Activated naive CD8-positive, alpha-beta T cell treated with anti-CD3 and anti-CD28 coated beads, Interleukin-2, amount 10 ng/mL, durations not matched to agents 7 days and 5 days (primary cell): ENCODE results near the gene DHRS12. TPM values are rescaled to one million over a fixed set of nuclear protein-coding genes. Genes with fewer than 3 reads are reported as not detected.

ENCODE experiments used
- ATAC-seq: fragments of 150-1000 bp; cut with Tn5 transposase; one replicate; pipeline ENCODE4 v1.10.0; 2021; ENCODE audit warnings: low read depth, moderate library complexity
- POLR2A ChIA-PET: fragments of 350-600 bp; sonication (Branson Sonifier 250); formaldehyde crosslinking; loops from one replicate; lab custom pipeline; 2021; ENCODE audit warnings: antibody characterized with exemption; lab: Charles Lee
- DNase-seq: peaks from one replicate; pipeline ENCODE4 v3.0.0; 2021
- H3K27ac Mint-ChIP-seq: one replicate; pipeline ENCODE4 v1.8.0; 2022; ENCODE audit warnings: mild to moderate bottlenecking, mixed read lengths
- H3K27me3 Mint-ChIP-seq: one replicate; pipeline ENCODE4 v1.8.0; 2022; ENCODE audit warnings: mild to moderate bottlenecking, moderate library complexity, mixed read lengths
- H3K36me3 Mint-ChIP-seq: one replicate; pipeline ENCODE4 v1.8.0; 2021; ENCODE audit warnings: mild to moderate bottlenecking, mixed read lengths
- H3K4me1 Mint-ChIP-seq: one replicate; pipeline ENCODE4 v1.8.0; 2021; ENCODE audit warnings: mixed read lengths
- H3K4me3 Mint-ChIP-seq: one replicate; pipeline ENCODE4 v1.8.0; 2022; ENCODE audit warnings: mild to moderate bottlenecking, moderate library complexity, mixed read lengths
- H3K9me3 Mint-ChIP-seq: one replicate; pipeline ENCODE4 v1.8.0; 2021; ENCODE audit warnings: mixed read lengths
- total RNA-seq, 2 experiments: library from RNA; stranded (reverse); gene quantifications; one replicate each; pipeline ENCODE4 v1.2.3, GENCODE V29; 2021

The DHRS12 gene
- total RNA-seq, 2 experiments from 2014 or later: 12.6 to 13.1 TPM

DNA sequence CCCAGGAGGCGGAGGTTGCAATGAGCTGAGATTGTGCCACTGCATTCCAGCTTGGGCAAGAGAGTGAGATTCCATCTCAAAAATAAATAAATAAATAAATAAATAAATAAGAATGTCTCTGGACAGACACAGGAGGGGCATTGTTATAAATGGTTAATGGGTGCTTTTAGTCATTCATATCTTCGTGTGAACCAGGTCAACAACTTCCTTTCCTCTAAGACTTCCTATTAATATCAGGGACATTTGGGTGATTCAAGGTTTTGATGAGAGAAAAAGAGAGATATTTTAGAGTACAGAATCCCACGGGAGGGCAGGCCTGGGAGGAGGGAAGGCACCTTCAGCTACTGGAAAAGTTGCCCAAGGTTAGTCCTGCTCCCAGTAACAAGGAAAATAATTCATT is 23.9 kb downstream of the DHRS12 start:
- Mint-ChIP-seq H3K4me3 (no peak overlapping the region), H3K27ac (peak overlapping the region; percentile 36), H3K27me3 (no peaks in the 10 kb centered on the region), H3K9me3 (no peaks in the 10 kb centered on the region), H3K4me1 (peaks cover 2% of the 10 kb centered on the region), H3K36me3 (no peaks in the 10 kb centered on the region)
- POLR2A ChIA-PET: no interaction called here
- ATAC-seq (no peak), DNase-seq (no peak)

DNA sequence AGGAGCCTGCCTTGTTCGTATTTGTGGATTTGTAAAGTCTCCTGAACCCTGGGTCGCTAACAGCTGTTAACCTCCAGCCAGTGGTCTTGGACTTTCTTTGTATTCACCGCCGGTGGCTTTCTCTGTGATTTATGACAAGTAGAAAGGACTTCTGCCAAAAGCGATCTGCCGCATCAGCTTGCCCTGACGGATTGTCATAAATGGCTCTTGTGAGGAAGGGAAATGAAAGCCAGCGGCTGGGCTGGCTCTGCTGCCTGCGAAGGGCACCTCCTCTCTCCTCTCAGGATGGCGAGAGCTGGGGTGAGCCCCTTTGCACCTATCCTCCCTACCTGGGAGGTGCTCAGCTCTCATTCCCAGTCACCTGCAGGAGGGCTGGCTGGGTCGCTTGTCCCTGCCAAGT is 25.6 kb downstream of the DHRS12 start:
- POLR2A ChIA-PET: no interaction called here
- H3K27ac Mint-ChIP-seq: no peak overlapping the region
- no peak for DNase-seq

DNA sequence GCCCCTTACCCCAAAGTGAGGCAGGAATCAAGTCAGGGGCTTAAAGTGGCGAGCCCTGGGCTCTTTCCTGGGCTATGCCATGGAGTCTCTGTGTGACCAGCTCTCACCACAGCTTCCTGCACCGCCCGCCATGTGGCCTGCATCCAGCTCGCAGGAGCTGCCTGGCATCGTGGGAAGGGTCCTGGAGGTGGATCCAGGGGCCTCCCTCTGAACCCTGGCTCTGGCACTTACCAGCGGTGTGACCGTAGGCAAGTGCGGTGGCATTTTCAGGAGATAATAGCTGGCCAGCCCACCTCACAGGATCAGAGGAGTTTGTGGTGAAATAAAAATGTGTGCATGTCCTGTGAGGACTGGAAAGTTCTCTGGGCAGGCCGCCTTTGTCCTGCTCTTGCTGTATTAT is 26.0 kb downstream of the DHRS12 start:
- Mint-ChIP-seq H3K4me3 (no peak overlapping the region), H3K27ac (no peak overlapping the region), H3K9me3 (no peaks in the 10 kb centered on the region), H3K27me3 (no peaks in the 10 kb centered on the region), H3K36me3 (no peaks in the 10 kb centered on the region), H3K4me1 (peaks cover 2% of the 10 kb centered on the region)
- POLR2A ChIA-PET: no interaction called here
- DNase-seq (no peak), ATAC-seq (no peak)

More for the DNA sequence above, 25.6 kb downstream of the DHRS12 start:
- Mint-ChIP-seq H3K36me3 (no peaks in the 10 kb centered on the region), H3K9me3 (no peaks in the 10 kb centered on the region), H3K4me1 (peaks cover 2% of the 10 kb centered on the region), H3K4me3 (no peak overlapping the region), H3K27me3 (no peaks in the 10 kb centered on the region)
- ATAC-seq: no peak

DNA sequence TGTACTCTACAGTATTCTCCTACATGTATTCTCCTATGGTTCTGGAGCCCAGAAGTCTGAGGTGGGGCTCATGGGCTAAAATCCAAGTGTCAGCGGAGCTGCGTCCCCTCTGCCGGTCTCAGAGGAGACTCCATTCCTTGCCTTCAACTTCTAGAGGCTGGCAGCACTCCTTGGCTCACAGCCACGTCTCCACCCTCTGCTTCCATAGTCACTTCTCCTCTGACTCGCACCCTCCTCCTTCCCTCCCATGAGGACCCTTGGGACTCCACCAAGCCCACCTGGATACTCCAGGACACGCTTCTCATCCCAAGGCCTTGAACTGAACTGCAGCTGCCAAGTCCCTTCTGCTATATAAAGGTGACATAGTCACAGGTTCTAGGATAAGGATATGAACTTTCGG is 27.8 kb downstream of the DHRS12 start:
- no peak for ATAC-seq
- Mint-ChIP-seq H3K36me3 (no peaks in the 10 kb centered on the region), H3K4me1 (no peaks in the 10 kb centered on the region), H3K4me3 (no peak overlapping the region), H3K9me3 (no peaks in the 10 kb centered on the region), H3K27ac (no peak overlapping the region), H3K27me3 (no peaks in the 10 kb centered on the region)
- POLR2A ChIA-PET: no interaction called here
- DNase-seq: no peak

DNA sequence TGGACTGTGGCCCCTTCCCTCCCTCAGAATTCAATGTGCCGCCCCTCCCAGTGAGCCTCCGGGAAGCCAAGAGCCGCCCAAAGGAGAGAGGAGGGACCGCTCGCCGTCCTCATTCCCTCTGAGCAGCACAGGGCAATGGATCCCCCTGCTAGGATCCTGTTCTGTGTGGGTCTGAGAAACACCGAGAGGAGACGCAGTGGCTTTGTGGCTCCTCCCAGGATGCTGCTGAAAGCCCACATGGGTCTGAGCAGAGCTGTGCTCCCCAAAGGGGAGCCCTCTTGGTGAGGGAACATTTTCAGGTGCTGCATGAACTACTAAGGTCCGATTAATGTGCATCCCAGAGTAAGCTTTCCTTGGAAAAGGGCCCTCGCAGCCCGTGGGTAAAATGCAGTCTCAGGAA is 30.4 kb downstream of the DHRS12 start:
- ATAC-seq: no peak
- DNase-seq: no peak
- Mint-ChIP-seq H3K27ac (no peak overlapping the region), H3K4me3 (no peak overlapping the region), H3K36me3 (no peaks in the 10 kb centered on the region), H3K9me3 (no peaks in the 10 kb centered on the region), H3K27me3 (no peaks in the 10 kb centered on the region), H3K4me1 (no peaks in the 10 kb centered on the region)
- POLR2A ChIA-PET: no interaction called here

DNA sequence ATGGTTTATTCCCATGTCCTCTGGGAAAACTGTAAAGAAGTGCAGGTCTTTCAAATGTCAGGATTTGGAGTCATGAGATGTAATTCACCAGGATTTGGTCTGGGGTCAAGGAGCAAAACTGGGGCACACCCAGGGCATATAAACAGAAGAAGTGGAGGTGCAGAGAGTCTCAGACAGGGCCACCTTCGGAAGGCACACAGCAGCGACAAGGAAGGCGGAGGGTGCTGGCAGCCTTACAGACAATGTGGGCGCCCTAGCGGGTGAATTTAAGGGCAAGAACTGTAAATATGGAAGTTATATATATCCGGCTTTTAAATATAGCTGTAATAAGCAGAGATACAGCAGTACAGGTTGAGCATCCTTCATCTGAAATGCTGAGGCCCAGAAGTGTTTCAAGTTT is 31.2 kb downstream of the DHRS12 start:
- H3K27me3 Mint-ChIP-seq: no peaks in the 10 kb centered on the region
- H3K4me1 Mint-ChIP-seq: no peaks in the 10 kb centered on the region
- POLR2A ChIA-PET: no interaction called here
- H3K27ac Mint-ChIP-seq: no peak overlapping the region
- ATAC-seq (no peak), DNase-seq (no peak)
- H3K9me3 Mint-ChIP-seq: no peaks in the 10 kb centered on the region
- no peaks in the 10 kb centered on the region for H3K36me3 Mint-ChIP-seq
- no peak overlapping the region for H3K4me3 Mint-ChIP-seq

DNA sequence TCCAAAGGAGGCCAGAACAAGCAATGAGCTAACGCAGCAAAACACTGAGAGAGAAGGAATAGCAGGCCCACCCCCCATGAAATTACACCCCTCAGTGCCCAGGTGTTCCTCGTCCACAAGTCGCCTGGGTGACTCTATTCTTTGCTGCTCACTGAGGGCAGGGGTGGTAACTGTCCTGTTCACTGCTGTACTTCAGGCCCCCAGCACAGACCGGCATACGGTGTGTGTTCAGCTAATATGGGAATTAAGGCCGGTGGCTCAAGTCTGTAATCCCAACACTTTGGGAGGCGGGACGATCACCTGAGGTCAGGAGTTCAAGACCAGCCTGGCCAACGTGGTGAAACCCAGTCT is 31.9 kb downstream of the DHRS12 start:
- H3K4me3 Mint-ChIP-seq: no peak overlapping the region
- no peaks in the 10 kb centered on the region for H3K27me3 Mint-ChIP-seq
- no peak for DNase-seq
- H3K4me1 Mint-ChIP-seq: no peaks in the 10 kb centered on the region
- POLR2A ChIA-PET: no interaction called here
- no peak overlapping the region for H3K27ac Mint-ChIP-seq
- H3K9me3 Mint-ChIP-seq: no peaks in the 10 kb centered on the region
- H3K36me3 Mint-ChIP-seq: no peaks in the 10 kb centered on the region
- ATAC-seq: no peak

DNA sequence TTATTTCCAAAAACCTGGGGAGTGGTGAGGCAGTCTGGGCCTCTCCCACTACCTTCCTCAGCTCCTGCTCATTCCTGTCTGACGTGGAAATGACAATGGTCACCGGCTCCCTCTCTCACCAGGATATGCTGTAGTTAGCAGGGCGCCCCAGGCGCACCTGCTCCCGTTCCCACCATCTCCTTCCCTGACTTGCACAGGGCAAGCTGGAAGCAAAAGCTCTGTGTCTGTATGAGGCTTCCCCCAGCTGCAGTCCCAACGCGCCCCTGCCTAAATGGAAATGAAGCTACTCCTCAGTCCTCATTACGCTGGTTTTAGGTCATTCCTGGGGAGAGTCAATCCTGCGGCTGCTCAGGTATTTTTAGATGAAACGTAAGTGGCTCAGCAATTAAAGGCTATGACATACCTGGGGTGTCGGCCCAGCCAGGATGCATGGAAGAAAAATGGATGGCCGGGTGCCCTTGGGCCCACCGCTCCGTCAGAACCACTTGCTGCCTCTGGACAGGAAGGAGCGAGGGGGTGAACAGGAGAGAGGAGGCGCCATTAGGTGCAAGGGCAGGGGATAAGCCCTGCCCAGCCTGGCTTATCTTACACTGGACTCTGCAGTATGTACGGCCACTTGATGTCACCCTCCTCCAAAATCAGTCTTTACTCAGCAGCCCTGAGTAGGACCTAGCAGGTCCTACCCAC is 32.4 kb downstream of the DHRS12 start:
- ATAC-seq (no peak), DNase-seq (no peak)
- POLR2A ChIA-PET: no interaction called here
- Mint-ChIP-seq H3K9me3 (no peaks in the 10 kb centered on the region), H3K36me3 (no peaks in the 10 kb centered on the region), H3K4me3 (no peak overlapping the region), H3K27ac (no peak overlapping the region), H3K4me1 (no peaks in the 10 kb centered on the region), H3K27me3 (no peaks in the 10 kb centered on the region)

DNA sequence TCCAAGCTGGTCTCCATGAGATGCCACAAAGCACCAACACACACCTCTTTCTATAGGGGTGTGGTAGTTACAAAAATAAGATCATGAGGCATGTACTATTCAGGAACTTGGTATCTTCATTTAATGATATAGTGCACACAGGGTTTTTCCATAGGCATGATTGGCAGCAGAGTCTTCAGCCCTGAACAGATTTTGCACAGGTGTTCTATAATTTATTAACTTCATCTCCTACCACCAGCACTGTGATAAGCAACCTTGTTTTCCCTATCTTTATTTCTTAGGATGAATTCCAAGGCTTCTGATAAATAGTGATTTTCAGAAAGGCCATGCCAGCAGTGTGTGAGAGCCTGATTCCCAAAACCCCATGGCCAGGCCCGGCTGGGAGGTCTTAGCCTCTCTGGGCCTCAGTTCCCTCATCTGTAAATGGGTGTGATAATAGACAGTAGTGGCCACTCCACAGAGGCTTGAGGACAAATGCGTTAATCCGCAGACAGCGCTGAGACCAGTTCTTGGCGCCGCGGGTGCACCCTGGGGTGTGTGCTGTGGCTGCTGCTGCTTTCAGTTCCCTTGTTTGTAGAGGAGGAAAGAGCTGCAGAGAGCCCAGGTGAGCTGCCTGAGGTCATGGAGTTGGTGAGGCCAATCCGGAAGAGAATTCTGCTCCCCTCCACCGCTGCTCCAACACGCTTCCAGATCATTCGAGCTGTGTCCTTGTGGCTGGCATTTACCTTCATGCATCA is 33.1 kb downstream of the DHRS12 start:
- Mint-ChIP-seq H3K27me3 (no peaks in the 10 kb centered on the region), H3K4me3 (no peak overlapping the region), H3K36me3 (no peaks in the 10 kb centered on the region), H3K4me1 (no peaks in the 10 kb centered on the region), H3K27ac (no peak overlapping the region), H3K9me3 (no peaks in the 10 kb centered on the region)
- ATAC-seq: no peak
- POLR2A ChIA-PET: no interaction called here
- DNase-seq: no peak

DNA sequence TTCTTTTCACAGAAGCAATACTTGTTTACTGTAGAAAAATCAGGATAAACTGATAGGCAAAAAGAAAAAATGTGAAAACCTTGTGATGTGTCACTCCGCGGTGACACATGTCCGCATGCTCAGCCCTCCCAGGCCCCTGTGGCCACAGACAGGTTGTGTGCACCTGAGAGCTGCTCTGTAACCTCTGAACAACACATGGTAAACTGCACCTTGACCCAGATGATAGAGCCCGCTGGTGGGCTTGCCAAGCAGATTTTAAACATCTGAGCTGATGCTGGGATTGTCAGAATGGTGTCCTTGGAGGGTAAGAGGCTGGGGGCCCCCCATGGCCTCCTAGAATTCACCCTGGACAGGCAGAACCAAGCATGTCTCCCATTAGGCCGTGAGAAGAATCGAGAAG is 33.8 kb downstream of the DHRS12 start:
- ATAC-seq (no peak), DNase-seq (no peak)
- H3K9me3 Mint-ChIP-seq: no peaks in the 10 kb centered on the region
- no peak overlapping the region for H3K4me3 Mint-ChIP-seq
- POLR2A ChIA-PET: interaction anchor here (0.7 kb wide), 1 partner anchor 471 kb away, joined by 4 read pairs; no protein-coding TSS in a partner anchor
- peaks cover 4% of the 10 kb centered on the region for H3K4me1 Mint-ChIP-seq
- H3K27me3 Mint-ChIP-seq: no peaks in the 10 kb centered on the region
- H3K27ac Mint-ChIP-seq: no peak overlapping the region
- H3K36me3 Mint-ChIP-seq: no peaks in the 10 kb centered on the region

DNA sequence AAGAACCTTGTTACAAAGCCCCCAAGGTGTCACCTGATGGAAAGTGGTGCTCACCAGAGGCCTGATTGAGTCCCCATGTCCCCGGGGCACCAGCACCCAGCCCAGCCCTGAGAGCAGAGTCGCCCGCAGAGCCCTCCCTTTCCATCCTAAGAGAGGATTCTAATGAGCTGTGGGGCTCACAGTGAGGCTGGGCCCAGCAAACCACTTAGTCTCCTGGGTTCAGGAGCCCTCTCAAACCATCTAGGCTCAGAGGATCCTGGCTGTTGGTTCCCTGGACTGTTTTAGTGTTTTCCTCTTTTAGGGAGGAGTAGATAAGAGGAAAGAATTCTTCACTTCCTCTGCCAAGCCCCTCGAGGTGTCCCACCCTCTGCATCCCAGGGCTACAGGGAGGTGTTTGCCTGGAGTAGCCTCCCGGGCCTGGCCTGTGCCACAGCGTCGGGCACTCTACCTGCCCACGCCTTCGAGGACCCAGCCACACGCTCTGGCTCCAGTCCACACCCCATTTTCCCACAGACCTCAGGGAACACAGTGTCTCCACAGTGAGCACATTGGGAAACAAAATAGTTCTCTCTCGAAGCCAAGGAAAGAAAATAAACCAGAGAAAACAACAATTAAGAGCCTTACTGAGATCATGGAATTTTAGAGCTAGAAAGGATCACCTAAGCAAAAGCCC is 34.4 kb downstream of the DHRS12 start:
- DNase-seq (no peak), ATAC-seq (no peak)
- POLR2A ChIA-PET: interaction anchor here (0.7 to 1.0 kb wide), 2 partner anchors 317 to 470 kb away, joined by 3 to 4 read pairs; partner anchors contain the start of gene INTS6
- H3K9me3 Mint-ChIP-seq: no peaks in the 10 kb centered on the region
- H3K4me1 Mint-ChIP-seq: peaks cover 10% of the 10 kb centered on the region
- no peaks in the 10 kb centered on the region for H3K27me3 Mint-ChIP-seq
- no peak overlapping the region for H3K27ac Mint-ChIP-seq
- no peaks in the 10 kb centered on the region for H3K36me3 Mint-ChIP-seq
- no peak overlapping the region for H3K4me3 Mint-ChIP-seq

DNA sequence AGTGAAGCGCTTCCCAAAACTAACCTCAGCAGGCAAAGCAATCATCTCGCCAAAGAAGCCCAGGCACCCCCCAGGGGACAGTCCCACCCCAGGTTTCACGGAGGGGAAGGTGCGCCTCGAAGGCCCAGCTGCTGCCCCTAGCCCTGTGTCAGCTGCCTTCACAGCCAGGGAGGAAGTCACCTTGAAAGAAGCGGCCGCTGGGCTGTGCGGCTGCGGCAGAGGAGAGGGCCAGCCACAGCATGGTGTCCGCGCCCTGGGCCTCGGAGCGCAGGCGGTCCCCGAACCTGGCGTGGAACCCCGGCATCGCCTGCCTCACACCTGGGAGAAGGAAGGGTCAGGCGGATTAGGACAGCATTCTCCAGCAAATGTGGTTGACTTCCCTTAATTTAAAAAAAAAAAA is 35.0 kb downstream of the DHRS12 start:
- ATAC-seq (no peak), DNase-seq (no peak)
- Mint-ChIP-seq H3K36me3 (no peaks in the 10 kb centered on the region), H3K27me3 (no peaks in the 10 kb centered on the region), H3K4me3 (no peak overlapping the region), H3K9me3 (no peaks in the 10 kb centered on the region), H3K27ac (no peak overlapping the region), H3K4me1 (peaks cover 14% of the 10 kb centered on the region)
- POLR2A ChIA-PET: interaction anchor here (0.6 to 1.0 kb wide), 2 partner anchors 183 to 316 kb away, joined by 3 read pairs; partner anchors contain the start of gene INTS6

DNA sequence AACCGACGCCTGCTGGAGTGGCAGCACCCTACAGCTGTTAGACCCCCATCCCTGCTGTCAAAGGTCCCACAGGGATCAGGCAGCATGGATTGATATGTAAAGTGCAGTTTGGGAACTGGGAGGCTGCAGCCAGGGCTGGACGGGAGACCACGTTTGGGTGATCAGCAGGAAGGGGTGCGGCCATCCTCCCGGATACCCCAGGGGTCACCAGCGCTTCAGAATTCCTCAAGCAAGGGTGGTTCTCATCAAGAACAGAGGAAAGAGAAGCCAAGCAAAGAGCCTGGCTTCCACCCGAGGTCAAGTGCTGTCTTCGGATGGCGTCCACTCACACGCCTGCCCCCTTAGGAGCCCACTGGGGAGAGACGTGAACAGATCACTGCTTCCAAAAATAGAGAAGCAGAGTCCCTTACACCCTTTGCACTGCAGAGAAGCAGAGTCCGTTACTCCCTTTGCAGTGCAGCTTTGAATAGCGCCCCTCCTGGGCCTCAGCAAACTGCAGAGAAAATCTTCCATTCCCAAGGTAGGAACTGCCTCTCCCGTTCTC is 35.5 kb downstream of the DHRS12 start:
- DNase-seq (no peak), ATAC-seq (no peak)
- Mint-ChIP-seq H3K36me3 (no peaks in the 10 kb centered on the region), H3K4me3 (no peak overlapping the region), H3K9me3 (no peaks in the 10 kb centered on the region), H3K27ac (no peak overlapping the region), H3K4me1 (peaks cover 15% of the 10 kb centered on the region), H3K27me3 (no peaks in the 10 kb centered on the region)
- POLR2A ChIA-PET: interaction anchor here (0.6 to 1.0 kb wide), 2 partner anchors 183 to 316 kb away, joined by 3 read pairs; partner anchors contain the start of gene INTS6
